ENCODE measurements around the gene TAOK3.
"Not testable (repeated sequence)": the region's sequence is repeated elsewhere in the genome, so short reads cannot be mapped to it uniquely, and the experiment has no call there.

Gene TAOK3

GRCh38 chr12:118259079-118259478, 113.6 kb downstream of the TAOK3 start:
- no peak for TF ChIP-seq CTCF (IDR thresholded peaks at IDR 0.05; ENCODE audit: control extremely low read depth, extremely low read depth, low read depth, missing control alignments)
- ChIA-PET CTCF (interaction anchor here (1.3 to 2.1 kb wide), 5 partner anchors 9 to 138 kb away, joined by 3 to 6 read pairs (median 3); partner anchors contain the start of gene SUDS3), POLR2A (no interaction called here)
- DNase-seq (ENCODE audit: extremely low spot score), result no peak

GRCh38 chr12:118256352-118256751, 116.4 kb downstream of the TAOK3 start:
- TF ChIP-seq CTCF (IDR thresholded peaks at IDR 0.05; ENCODE audit: control extremely low read depth, extremely low read depth, low read depth, missing control alignments), result no peak
- DNase-seq (ENCODE audit: extremely low spot score), result no peak
- POLR2A ChIA-PET, result no interaction called here
- CTCF ChIA-PET, result no interaction called here

DNA sequence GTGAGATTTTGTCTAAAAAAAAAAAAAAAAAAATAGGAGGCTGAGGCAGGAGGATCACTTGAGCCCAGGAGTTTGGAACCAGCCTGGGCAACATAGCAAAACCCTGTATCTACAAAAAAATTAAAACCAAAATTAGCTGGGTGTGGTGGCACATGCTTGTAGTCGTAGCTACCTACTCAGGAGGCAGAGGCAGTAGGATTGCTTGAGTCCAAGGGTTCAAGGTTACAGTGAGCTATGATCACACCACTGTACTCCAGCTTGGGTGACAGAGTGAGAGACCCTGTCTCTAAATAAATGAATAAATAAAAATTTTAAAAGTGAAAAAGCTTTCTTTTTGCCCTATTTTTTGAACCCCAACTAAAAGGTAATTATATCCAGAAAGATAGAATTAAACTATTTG, 123.2 kb downstream of the TAOK3 start:
- POLR2A ChIA-PET, result no interaction called here
- TF ChIP-seq CTCF (IDR thresholded peaks at IDR 0.05; ENCODE audit: control extremely low read depth, extremely low read depth, low read depth, missing control alignments), result no peak
- DNase-seq (ENCODE audit: extremely low spot score), result no peak
- CTCF ChIA-PET, result interaction anchor here (1.3 to 2.1 kb wide), 3 partner anchors 9 to 127 kb away, joined by 3 to 5 read pairs (median 4); partner anchors contain the start of gene SUDS3

DNA sequence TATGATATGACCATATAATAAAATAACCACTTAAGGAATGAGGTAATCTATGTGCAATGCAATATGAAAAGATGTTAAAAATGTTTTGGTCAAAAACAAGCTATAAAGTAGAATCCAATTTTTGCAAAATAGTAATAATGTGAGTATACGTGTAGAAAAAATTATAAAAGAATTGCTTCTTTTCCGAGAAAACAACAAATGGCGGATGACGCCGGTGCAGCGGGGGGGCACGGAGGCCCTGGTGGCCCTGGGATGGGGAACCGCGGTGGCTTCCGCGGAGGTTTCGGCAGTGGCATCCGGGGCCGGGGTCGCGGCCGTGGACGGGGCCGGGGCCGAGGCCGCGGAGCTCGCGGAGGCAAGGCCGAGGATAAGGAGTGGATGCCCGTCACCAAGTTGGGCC, 126.8 kb downstream of the TAOK3 start:
- DNase-seq (ENCODE audit: extremely low spot score); POLR2A ChIA-PET; CTCF ChIA-PET: not testable (repeated sequence)

GRCh38 chr12:118238888-118239287, 133.8 kb downstream of the TAOK3 start:
- CTCF ChIA-PET, result interaction anchor here (1.1 to 1.7 kb wide), 2 partner anchors 12 to 23 kb away, joined by 3 to 5 read pairs; no protein-coding TSS in a partner anchor
- POLR2A ChIA-PET, result no interaction called here
- DNase-seq (ENCODE audit: extremely low spot score), result peak; percentile 15
- no peak for TF ChIP-seq CTCF (IDR thresholded peaks at IDR 0.05; ENCODE audit: control extremely low read depth, extremely low read depth, low read depth, missing control alignments)

- TF ChIP-seq CTCF (IDR thresholded peaks at IDR 0.05; ENCODE audit: control extremely low read depth, extremely low read depth, low read depth, missing control alignments), result no peak
- DNase-seq (ENCODE audit: extremely low spot score), result no peak
- POLR2A ChIA-PET, result no interaction called here
- CTCF ChIA-PET, result interaction anchor here (1.1 to 1.7 kb wide), 2 partner anchors 13 to 22 kb away, joined by 3 to 5 read pairs; no protein-coding TSS in a partner anchor
These were observed 134.8 kb downstream of the TAOK3 start for GRCh38 chr12:118237908-118238307.

GRCh38 chr12:118237052-118237665, 135.5 kb downstream of the TAOK3 start:
- CTCF ChIA-PET, result interaction anchor here (1.7 kb wide), 1 partner anchor 13 kb away, joined by 5 read pairs; no protein-coding TSS in a partner anchor
- TF ChIP-seq CTCF (IDR thresholded peaks at IDR 0.05; ENCODE audit: control extremely low read depth, extremely low read depth, low read depth, missing control alignments), result no peak
- DNase-seq (ENCODE audit: extremely low spot score), result peak; percentile 60
- POLR2A ChIA-PET, result interaction anchor here (0.6 kb wide), 1 partner anchor 131 kb away, joined by 3 read pairs; no protein-coding TSS in a partner anchor

Measured in GM10248 (cell line).